SK-N-DZ (cell line): Measurements from ENCODE around the gene CARNS1.
A peak's percentile ranks its signal among the peaks of the same experiment; 100 is the strongest.
"Not testable (repeated sequence)": the region's sequence is repeated elsewhere in the genome, so short reads cannot be mapped to it uniquely, and the experiment has no call there.

Experiments used
- DNase-seq: peaks from one replicate; pipeline ENCODE4 v3.0.0-alpha.2; 2015; ENCODE audit warnings: low spot score

Gene CARNS1

GRCh38 chr11:67409781-67410368 is 5.6 kb upstream of the CARNS1 start:
- DNase-seq: no peak

- DNase-seq: no peak
These were observed 5.1 kb upstream of the CARNS1 start for GRCh38 chr11:67410369-67410831.

GRCh38 chr11:67410984-67411784 is 4.3 kb upstream of the CARNS1 start:
- no peak for DNase-seq

GRCh38 chr11:67411785-67412152 is 3.7 kb upstream of the CARNS1 start:
- no peak for DNase-seq

- DNase-seq: no peak
These were observed 2.8 kb upstream of the CARNS1 start for GRCh38 chr11:67412495-67413179.

GRCh38 chr11:67413266-67413849 is 2.1 kb upstream of the CARNS1 start:
- no peak for DNase-seq

- DNase-seq: no peak
These were observed 1.2 kb downstream of the CARNS1 start for GRCh38 chr11:67416416-67417335.

GRCh38 chr11:67417425-67417824 is 1.9 kb downstream of the CARNS1 start:
- DNase-seq: no peak

GRCh38 chr11:67418476-67419281 is 3.2 kb downstream of the CARNS1 start:
- DNase-seq: no peak

- no peak for DNase-seq
These were observed 4.0 kb downstream of the CARNS1 start for GRCh38 chr11:67419325-67420049.

GRCh38 chr11:67420147-67420645 is 4.7 kb downstream of the CARNS1 start:
- DNase-seq: no peak

- DNase-seq: peak; percentile 89
These were observed 5.4 kb downstream of the CARNS1 start for GRCh38 chr11:67420646-67421429.

- DNase-seq: no peak
These were observed 6.1 kb downstream of the CARNS1 start for GRCh38 chr11:67421430-67422031.

GRCh38 chr11:67422891-67423290 is 7.4 kb downstream of the CARNS1 start:
- no peak for DNase-seq

GRCh38 chr11:67423466-67423865 is 8.0 kb downstream of the CARNS1 start:
- DNase-seq: no peak

- DNase-seq: no peak
These were observed 8.6 kb downstream of the CARNS1 start for GRCh38 chr11:67423891-67424613.

GRCh38 chr11:67427364-67427859 is 11.9 kb downstream of the CARNS1 start:
- not testable (repeated sequence) for DNase-seq
